ENCODE measurements around the gene TSPAN11.

Gene TSPAN11

GRCh38 chr12:31031951-31032335 lies 105.4 kb downstream of the TSPAN11 start:
- TF ChIP-seq CTCF (IDR thresholded peaks at IDR 0.05; ENCODE audit: insufficient read depth, missing control alignments) = no peak
- no peak for FAIRE-seq
- DNase-seq (ENCODE audit: insufficient read length, low spot score) = no peak

GRCh38 chr12:31033146-31033545 lies 106.6 kb downstream of the TSPAN11 start:
- no peak for TF ChIP-seq CTCF (IDR thresholded peaks at IDR 0.05; ENCODE audit: insufficient read depth, missing control alignments)
- FAIRE-seq (no peak), DNase-seq (ENCODE audit: insufficient read length, low spot score) (no peak)

GRCh38 chr12:31033681-31034080 lies 107.1 kb downstream of the TSPAN11 start:
- no peak for FAIRE-seq
- DNase-seq (ENCODE audit: insufficient read length, low spot score) = no peak
- no peak for TF ChIP-seq CTCF (IDR thresholded peaks at IDR 0.05; ENCODE audit: insufficient read depth, missing control alignments)

GRCh38 chr12:31034372-31034771 lies 107.8 kb downstream of the TSPAN11 start:
- DNase-seq (ENCODE audit: insufficient read length, low spot score) = no peak
- FAIRE-seq = no peak
- TF ChIP-seq CTCF (IDR thresholded peaks at IDR 0.05; ENCODE audit: insufficient read depth, missing control alignments) = no peak

GRCh38 chr12:31035226-31035625 lies 108.7 kb downstream of the TSPAN11 start:
- FAIRE-seq = no peak
- TF ChIP-seq CTCF (IDR thresholded peaks at IDR 0.05; ENCODE audit: insufficient read depth, missing control alignments) = no peak
- no peak for DNase-seq (ENCODE audit: insufficient read length, low spot score)

- no peak for FAIRE-seq
- no peak for DNase-seq (ENCODE audit: insufficient read length, low spot score)
- no peak for TF ChIP-seq CTCF (IDR thresholded peaks at IDR 0.05; ENCODE audit: insufficient read depth, missing control alignments)
These were observed 109.6 kb downstream of the TSPAN11 start for GRCh38 chr12:31035967-31036665.

GRCh38 chr12:31037028-31037427 lies 110.5 kb downstream of the TSPAN11 start:
- FAIRE-seq (no peak), DNase-seq (ENCODE audit: insufficient read length, low spot score) (no peak)
- TF ChIP-seq CTCF (IDR thresholded peaks at IDR 0.05; ENCODE audit: insufficient read depth, missing control alignments) = no peak
